K562 (cell line): Measurements from ENCODE around the gene AS3MT. TPM values are rescaled to one million over a fixed set of nuclear protein-coding genes. Genes with fewer than 3 reads are reported as not detected.

Source experiments
- ATAC-seq: fragments of 200-7000 bp; cut with Tn5 transposase; 3 replicates; pipeline ENCODE4 v1.9.1; 2020; ENCODE audit warnings: moderate library complexity
- BruUV-seq: library from RNA; stranded (reverse); fragments of 400-500 nt; replicated peaks from 2 replicates; lab custom pipeline; 2021; lab: Mats Ljungman, UMichigan
- CTCF ChIA-PET: fragments of 300-600 bp; formaldehyde crosslinking; extraction: SDS; loops from one replicate; lab custom pipeline; 2021; ENCODE audit warnings: low intra/inter-chr PET ratio; lab: Yijun Ruan, JAX
- POLR2A ChIA-PET: fragments of 300-600, 350-650 bp; sonication (Branson Sonifier 250); formaldehyde crosslinking; extraction: SDS; loops from one replicate; lab custom pipeline; 2021; ENCODE audit warnings: antibody characterized with exemption, inconsistent platforms; lab: Yijun Ruan, JAX
- DNase-seq, 4 experiments: peaks; one replicate each; pipeline versions ENCODE4 v3.0.0 to v3.0.0-alpha.2; 2011 to 2018; ENCODE audit warnings: low spot score in 3 of 4, mixed read lengths in 3 of 4; ENCODE audit errors: extremely low read depth in 1 of 4
- FAIRE-seq: peaks from 2 replicates; lab custom pipeline; 2011; peaks lifted over from hg19 to GRCh38; lab: Jason Lieb, UNC
- H2AFZ ChIP-seq: 2 replicates; pipeline ENCODE4 v1.6.0; 2011; ENCODE audit warnings: low read depth, low read length, control low read depth, inconsistent platforms
- H3K27ac ChIP-seq: fragments of 200-600 bp; 3 replicates; pipeline ENCODE4 v1.8.0; 2011; ENCODE audit warnings: low read depth, mild to moderate bottlenecking, control low read depth, inconsistent platforms, low read length, moderate library complexity, mixed read lengths; ENCODE audit errors: extremely low read depth
- H3K27me3 ChIP-seq, 2 experiments: fragments of 300-600 bp in 1 of 2; 2 replicates in 1 of 2; 3 replicates in 1 of 2; pipeline versions ENCODE4 v1.6.0 to v1.8.0; 2011; ENCODE audit warnings: inconsistent platforms in 2 of 2, low read length in 2 of 2, mild to moderate bottlenecking in 1 of 2, mixed read lengths in 1 of 2, moderate library complexity in 1 of 2; ENCODE audit not compliant: control insufficient read depth in 2 of 2, insufficient read depth in 2 of 2
- H3K36me3 ChIP-seq: fragments of 300-600 bp; 3 replicates; pipeline ENCODE4 v1.8.0; 2011; ENCODE audit warnings: mild to moderate bottlenecking, low read length, inconsistent platforms; ENCODE audit not compliant: control insufficient read depth, insufficient read depth
- H3K4me1 ChIP-seq, 2 experiments: fragments of 200-600 bp in 1 of 2; replicated peaks in 1 of 2; 2 replicates in 1 of 2; 3 replicates in 1 of 2; pipeline versions ENCODE4 v1.5.1 to v1.8.0; 2011; ENCODE audit warnings: inconsistent platforms in 2 of 2, low read length in 2 of 2, mild to moderate bottlenecking in 1 of 2, mixed read lengths in 1 of 2, moderate library complexity in 1 of 2; ENCODE audit not compliant: control insufficient read depth in 2 of 2, insufficient read depth in 2 of 2
- H3K4me2 ChIP-seq: 2 replicates; pipeline ENCODE4 v1.6.1; 2011; ENCODE audit warnings: low read length, control low read depth, inconsistent platforms, mixed read lengths; ENCODE audit not compliant: insufficient read depth
- H3K4me3 ChIP-seq: fragments of 200-600 bp; sonication (generic), shearing (Covaris generic); 2 replicates; pipeline ENCODE4 v1.5.1; 2016; ENCODE audit warnings: control low read depth, inconsistent platforms
- H3K79me2 ChIP-seq: fragments of 200-600 bp; 3 replicates; pipeline ENCODE4 v1.8.0; 2011; ENCODE audit warnings: low read length, inconsistent platforms; ENCODE audit not compliant: control insufficient read depth, insufficient read depth
- H3K9ac ChIP-seq, 2 experiments: 2 replicates each; pipeline versions ENCODE4 v1.6.0 to v1.6.1; 2011; ENCODE audit warnings: low read depth in 2 of 2, low read length in 2 of 2, control low read depth in 1 of 2, inconsistent platforms in 1 of 2, mild to moderate bottlenecking in 1 of 2, mixed read lengths in 1 of 2; ENCODE audit not compliant: insufficient read depth in 1 of 2
- H3K9me1 ChIP-seq: one replicate; pipeline ENCODE4 v1.6.0; 2011; ENCODE audit warnings: inconsistent platforms, mild to moderate bottlenecking, low read length, moderate library complexity; ENCODE audit not compliant: control insufficient read depth, insufficient read depth
- H3K9me3 ChIP-seq: replicated peaks from 2 replicates; pipeline ENCODE4 v1.5.1; 2011; ENCODE audit warnings: low read depth, low read length, inconsistent platforms; ENCODE audit not compliant: control insufficient read depth, insufficient read depth
- H4K20me1 ChIP-seq: replicated peaks from 2 replicates; pipeline ENCODE4 v1.6.1; 2011; ENCODE audit warnings: low read length, inconsistent platforms, mixed read lengths; ENCODE audit not compliant: control insufficient read depth, insufficient read depth
- ELF1 ChIP-seq: fragments of 200-800 bp; sonication (Bioruptor generic); IDR thresholded peaks from 2 replicates; pipeline ENCODE4 v1.6.1; 2016; ENCODE audit warnings: missing genetic modification characterization, missing compliant biosample characterization
- HDAC2 ChIP-seq: fragments of 450-650 bp; IDR thresholded peaks from 2 replicates; pipeline ENCODE4 v1.6.1; 2016; ENCODE audit warnings: mild to moderate bottlenecking
- LARP7 ChIP-seq: fragments of 450-650 bp; IDR thresholded peaks from 2 replicates; pipeline ENCODE4 v1.6.1; 2016
- NCOA6 ChIP-seq: fragments of 450-650 bp; IDR thresholded peaks from 2 replicates; pipeline ENCODE4 v1.6.1; 2017; ENCODE audit warnings: mild to moderate bottlenecking
- SRSF7 ChIP-seq: fragments of 200-400 bp; formaldehyde crosslinking; optimal IDR thresholded peaks from 2 replicates; pipeline ENCODE3; 2017; ENCODE audit warnings: mild to moderate bottlenecking, low read depth, low read length
- ZC3H8 ChIP-seq: fragments of 450-650 bp; IDR thresholded peaks from 2 replicates; pipeline ENCODE4 v1.6.1; 2017
- ZNF175 ChIP-seq: fragments of 200-800 bp; sonication (Bioruptor generic); IDR thresholded peaks from 2 replicates; pipeline ENCODE4 v1.6.1; 2016; ENCODE audit warnings: low read depth, mild to moderate bottlenecking, missing genetic modification characterization, missing compliant biosample characterization
- WGBS: fragments of 100-300 bp; shearing (Covaris generic); methylation state at CpG from one replicate; pipeline ENCODE4 v1.1.6; 2016; ENCODE audit warnings: low coverage, mixed read lengths; ENCODE audit not compliant: insufficient coverage; ENCODE audit errors: missing lambda C conversion rate; 5-methylcytosine and 5-hydroxymethylcytosine counted together
- in situ Hi-C: fragments of 300-500 bp; cut with MboI; formaldehyde crosslinking; loops from 4 replicates; pipeline ENCODE4 v1.15.0; 2018; ENCODE audit warnings: inconsistent platforms, mixed read lengths
- intact Hi-C: fragments of 100-400 bp; cut with micrococcal nuclease; formaldehyde crosslinking; loops from 2 replicates; pipeline ENCODE4 v1.14.2; 2022
- polyA plus RNA-seq, 8 experiments: library from polyadenylated mRNA; depleted of rRNA in 4 of 8; stranded (reverse) in 5 of 8; unstranded in 3 of 8; fragments of >200 nt; fragmentation: Nextera tagmentation in 2 of 8; fragmentation: Illumina TruSeq in 1 of 8; extraction: Ambion mirVana in 2 of 8; extraction: Trizol in 1 of 8; gene quantifications; 2 replicates each; pipeline versions ENCODE4 v1.2.1 to v1.2.3, GENCODE V29; 2011 to 2014; ENCODE audit warnings: inconsistent platforms in 1 of 8, missing spikeins in 1 of 8
- total RNA-seq, 7 experiments: library from RNA; depleted of rRNA in 6 of 7; stranded (reverse); fragments of >200 nt in 6 of 7; fragmentation: Illumina TruSeq in 2 of 7; extraction: Trizol in 2 of 7; gene quantifications; 2 replicates each; pipeline versions ENCODE4 v1.2.1 to v1.2.3, GENCODE V29; 2011 to 2021; ENCODE audit warnings: low replicate concordance in 1 of 7
- TF ChIP-seq, protein P1 (sequence below): fragments of 450-650 bp; formaldehyde crosslinking; IDR thresholded peaks from 2 replicates; pipeline ENCODE4 v1.4.0; 2020; ENCODE audit warnings: mild to moderate bottlenecking, moderate library complexity
- TF ChIP-seq, protein P2 (sequence below): fragments of 450-650 bp; IDR thresholded peaks from 2 replicates; pipeline ENCODE4 v1.6.1; 2017; ENCODE audit warnings: antibody characterized with exemption
- TF ChIP-seq, protein P3 (sequence below), 2 experiments: IDR thresholded peaks; 2 replicates each; pipeline ENCODE4 v1.6.1; 2012; ENCODE audit warnings: improper control_type of control experiment in 2 of 2, low read depth in 2 of 2, low read length in 2 of 2, borderline replicate concordance in 1 of 2

The AS3MT gene
- total and polyA plus RNA-seq, 9 of the 15 experiments (the other 6 are each of a cell fraction or from before 2014, with no cell fraction given): 0.04 to 0.33 (median 0.19) TPM; not detected in 2

DNA sequence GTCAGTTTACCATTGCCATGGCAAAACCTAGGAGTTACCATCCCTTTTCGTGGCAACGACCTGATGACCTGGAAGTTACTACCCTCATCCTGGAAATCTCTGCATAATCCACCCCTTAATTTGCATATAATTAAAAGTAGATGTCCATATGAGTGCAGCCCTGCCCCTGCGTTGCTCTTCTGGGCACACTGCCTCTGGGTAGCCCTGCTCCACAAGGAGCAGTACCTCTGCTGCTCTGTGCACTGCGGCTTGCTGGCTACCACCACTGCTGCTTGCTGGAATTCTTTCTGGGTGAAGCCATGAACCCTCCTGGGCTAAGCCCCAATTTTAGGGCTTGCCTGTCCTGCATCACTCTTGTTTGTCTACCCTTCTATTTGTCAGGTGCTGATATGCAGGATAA is 44.6 kb upstream of the AS3MT start:
- CTCF ChIA-PET: no interaction called here
- in situ Hi-C loops (no loop called here), intact Hi-C loops (no loop called here)
- no peaks in the 10 kb centered on the region for H3K36me3 ChIP-seq
- H3K9me3 ChIP-seq: no peaks in the 10 kb centered on the region
- no peak overlapping the region for H2AFZ ChIP-seq
- ATAC-seq (no peak), FAIRE-seq (no peak), DNase-seq (no peak)
- BruUV-seq: no TSS peak
- H3K27ac ChIP-seq: no peak overlapping the region
- no peaks in the 10 kb centered on the region for H4K20me1 ChIP-seq
- POLR2A ChIA-PET: interaction anchor here (0.7 kb wide), 1 partner anchor 270 kb away, joined by 3 read pairs; no protein-coding TSS in a partner anchor
- H3K4me1 ChIP-seq: peaks cover 0 to 4% of the 10 kb centered on the region in 2 experiments; a peak in 1 of 5 replicates
- H3K79me2 ChIP-seq: no peaks in the 10 kb centered on the region
- TF ChIP-seq, protein P1, sequence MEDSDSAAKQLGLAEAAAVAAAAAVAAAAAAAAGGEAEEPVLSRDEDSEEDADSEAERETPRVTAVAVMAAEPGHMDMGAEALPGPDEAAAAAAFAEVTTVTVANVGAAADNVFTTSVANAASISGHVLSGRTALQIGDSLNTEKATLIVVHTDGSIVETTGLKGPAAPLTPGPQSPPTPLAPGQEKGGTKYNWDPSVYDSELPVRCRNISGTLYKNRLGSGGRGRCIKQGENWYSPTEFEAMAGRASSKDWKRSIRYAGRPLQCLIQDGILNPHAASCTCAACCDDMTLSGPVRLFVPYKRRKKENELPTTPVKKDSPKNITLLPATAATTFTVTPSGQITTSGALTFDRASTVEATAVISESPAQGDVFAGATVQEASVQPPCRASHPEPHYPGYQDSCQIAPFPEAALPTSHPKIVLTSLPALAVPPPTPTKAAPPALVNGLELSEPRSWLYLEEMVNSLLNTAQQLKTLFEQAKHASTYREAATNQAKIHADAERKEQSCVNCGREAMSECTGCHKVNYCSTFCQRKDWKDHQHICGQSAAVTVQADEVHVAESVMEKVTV (CRISPR knock-in tag): no peak
- TF ChIP-seq ELF1 (tag) (no peak), ZC3H8 (no peak), LARP7 (no peak), NCOA6 (no peak), SRSF7 (no peak), HDAC2 (no peak), ZNF175 (CRISPR knock-in tag) (no peak)
- TF ChIP-seq, protein P2, sequence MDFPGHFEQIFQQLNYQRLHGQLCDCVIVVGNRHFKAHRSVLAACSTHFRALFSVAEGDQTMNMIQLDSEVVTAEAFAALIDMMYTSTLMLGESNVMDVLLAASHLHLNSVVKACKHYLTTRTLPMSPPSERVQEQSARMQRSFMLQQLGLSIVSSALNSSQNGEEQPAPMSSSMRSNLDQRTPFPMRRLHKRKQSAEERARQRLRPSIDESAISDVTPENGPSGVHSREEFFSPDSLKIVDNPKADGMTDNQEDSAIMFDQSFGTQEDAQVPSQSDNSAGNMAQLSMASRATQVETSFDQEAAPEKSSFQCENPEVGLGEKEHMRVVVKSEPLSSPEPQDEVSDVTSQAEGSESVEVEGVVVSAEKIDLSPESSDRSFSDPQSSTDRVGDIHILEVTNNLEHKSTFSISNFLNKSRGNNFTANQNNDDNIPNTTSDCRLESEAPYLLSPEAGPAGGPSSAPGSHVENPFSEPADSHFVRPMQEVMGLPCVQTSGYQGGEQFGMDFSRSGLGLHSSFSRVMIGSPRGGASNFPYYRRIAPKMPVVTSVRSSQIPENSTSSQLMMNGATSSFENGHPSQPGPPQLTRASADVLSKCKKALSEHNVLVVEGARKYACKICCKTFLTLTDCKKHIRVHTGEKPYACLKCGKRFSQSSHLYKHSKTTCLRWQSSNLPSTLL: no peak
- TF ChIP-seq, protein P3, sequence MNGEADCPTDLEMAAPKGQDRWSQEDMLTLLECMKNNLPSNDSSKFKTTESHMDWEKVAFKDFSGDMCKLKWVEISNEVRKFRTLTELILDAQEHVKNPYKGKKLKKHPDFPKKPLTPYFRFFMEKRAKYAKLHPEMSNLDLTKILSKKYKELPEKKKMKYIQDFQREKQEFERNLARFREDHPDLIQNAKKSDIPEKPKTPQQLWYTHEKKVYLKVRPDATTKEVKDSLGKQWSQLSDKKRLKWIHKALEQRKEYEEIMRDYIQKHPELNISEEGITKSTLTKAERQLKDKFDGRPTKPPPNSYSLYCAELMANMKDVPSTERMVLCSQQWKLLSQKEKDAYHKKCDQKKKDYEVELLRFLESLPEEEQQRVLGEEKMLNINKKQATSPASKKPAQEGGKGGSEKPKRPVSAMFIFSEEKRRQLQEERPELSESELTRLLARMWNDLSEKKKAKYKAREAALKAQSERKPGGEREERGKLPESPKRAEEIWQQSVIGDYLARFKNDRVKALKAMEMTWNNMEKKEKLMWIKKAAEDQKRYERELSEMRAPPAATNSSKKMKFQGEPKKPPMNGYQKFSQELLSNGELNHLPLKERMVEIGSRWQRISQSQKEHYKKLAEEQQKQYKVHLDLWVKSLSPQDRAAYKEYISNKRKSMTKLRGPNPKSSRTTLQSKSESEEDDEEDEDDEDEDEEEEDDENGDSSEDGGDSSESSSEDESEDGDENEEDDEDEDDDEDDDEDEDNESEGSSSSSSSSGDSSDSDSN (IDR thresholded peaks at IDR 0.05; ENCODE audit: borderline replicate concordance in 1 of 2, low read depth in 2 of 2, low read length in 2 of 2): no peak
- H3K9ac ChIP-seq: no peak overlapping the region
- peaks cover 4% of the 10 kb centered on the region for H3K9me1 ChIP-seq
- no peak overlapping the region for H3K4me2 ChIP-seq
- no peak overlapping the region for H3K4me3 ChIP-seq
- no peaks in the 10 kb centered on the region for H3K27me3 ChIP-seq
- WGBS: 34% methylated on average over 4 of the region's 4 CpGs
